ENCODE measurements around the gene PRL.

DNA sequence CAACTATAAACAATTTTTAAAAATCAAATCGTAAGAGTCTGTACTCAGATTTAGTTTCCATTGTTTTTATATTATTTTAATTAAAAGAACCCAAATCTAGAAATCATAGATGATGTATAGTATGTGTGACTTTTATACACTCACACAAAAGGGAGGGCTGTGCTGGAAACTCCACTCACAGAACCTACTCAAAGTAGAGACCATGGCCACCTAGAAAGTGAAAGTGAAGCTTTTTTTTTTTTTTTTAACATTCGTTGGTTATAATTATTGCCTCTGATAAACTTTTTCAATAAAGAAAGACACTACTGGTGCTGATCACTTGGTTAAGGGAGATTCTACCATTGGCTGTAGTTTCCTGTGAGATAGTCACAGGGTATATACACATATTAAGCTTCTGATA lies 37.9 kb upstream of the PRL start:
- TF ChIP-seq CTCF (conservative IDR thresholded peaks at IDR 0.05; ENCODE audit: low read depth in 2 of 2) (no peak), EZH2 (IDR thresholded peaks at IDR 0.05; ENCODE audit: low read depth, unreplicated experiment) (no peak), EZH2phosphoT487 (IDR thresholded peaks at IDR 0.05; ENCODE audit: unreplicated experiment) (no peak), JUNB (IDR thresholded peaks at IDR 0.05; ENCODE audit: unreplicated experiment) (no peak), POLR2AphosphoS5 (IDR thresholded peaks at IDR 0.05; ENCODE audit: low read depth) (no peak), CREB1 (CRISPR knock-in tag; IDR thresholded peaks at IDR 0.05; ENCODE audit: low read depth) (no peak), NANOG (IDR thresholded peaks at IDR 0.05; ENCODE audit: borderline replicate concordance) (no peak), ZNF114 (CRISPR knock-in tag; IDR thresholded peaks at IDR 0.05) (no peak), ZNF331 (CRISPR knock-in tag; IDR thresholded peaks at IDR 0.05; ENCODE audit: low read depth) (no peak), ETS1 (IDR thresholded peaks at IDR 0.05) (no peak), STAT1 (IDR thresholded peaks at IDR 0.05; ENCODE audit: unreplicated experiment) (no peak)
- TF ChIP-seq, protein P1, sequence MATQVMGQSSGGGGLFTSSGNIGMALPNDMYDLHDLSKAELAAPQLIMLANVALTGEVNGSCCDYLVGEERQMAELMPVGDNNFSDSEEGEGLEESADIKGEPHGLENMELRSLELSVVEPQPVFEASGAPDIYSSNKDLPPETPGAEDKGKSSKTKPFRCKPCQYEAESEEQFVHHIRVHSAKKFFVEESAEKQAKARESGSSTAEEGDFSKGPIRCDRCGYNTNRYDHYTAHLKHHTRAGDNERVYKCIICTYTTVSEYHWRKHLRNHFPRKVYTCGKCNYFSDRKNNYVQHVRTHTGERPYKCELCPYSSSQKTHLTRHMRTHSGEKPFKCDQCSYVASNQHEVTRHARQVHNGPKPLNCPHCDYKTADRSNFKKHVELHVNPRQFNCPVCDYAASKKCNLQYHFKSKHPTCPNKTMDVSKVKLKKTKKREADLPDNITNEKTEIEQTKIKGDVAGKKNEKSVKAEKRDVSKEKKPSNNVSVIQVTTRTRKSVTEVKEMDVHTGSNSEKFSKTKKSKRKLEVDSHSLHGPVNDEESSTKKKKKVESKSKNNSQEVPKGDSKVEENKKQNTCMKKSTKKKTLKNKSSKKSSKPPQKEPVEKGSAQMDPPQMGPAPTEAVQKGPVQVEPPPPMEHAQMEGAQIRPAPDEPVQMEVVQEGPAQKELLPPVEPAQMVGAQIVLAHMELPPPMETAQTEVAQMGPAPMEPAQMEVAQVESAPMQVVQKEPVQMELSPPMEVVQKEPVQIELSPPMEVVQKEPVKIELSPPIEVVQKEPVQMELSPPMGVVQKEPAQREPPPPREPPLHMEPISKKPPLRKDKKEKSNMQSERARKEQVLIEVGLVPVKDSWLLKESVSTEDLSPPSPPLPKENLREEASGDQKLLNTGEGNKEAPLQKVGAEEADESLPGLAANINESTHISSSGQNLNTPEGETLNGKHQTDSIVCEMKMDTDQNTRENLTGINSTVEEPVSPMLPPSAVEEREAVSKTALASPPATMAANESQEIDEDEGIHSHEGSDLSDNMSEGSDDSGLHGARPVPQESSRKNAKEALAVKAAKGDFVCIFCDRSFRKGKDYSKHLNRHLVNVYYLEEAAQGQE (IDR thresholded peaks at IDR 0.05; ENCODE audit: unreplicated experiment): no peak
- TF ChIP-seq, protein P2, sequence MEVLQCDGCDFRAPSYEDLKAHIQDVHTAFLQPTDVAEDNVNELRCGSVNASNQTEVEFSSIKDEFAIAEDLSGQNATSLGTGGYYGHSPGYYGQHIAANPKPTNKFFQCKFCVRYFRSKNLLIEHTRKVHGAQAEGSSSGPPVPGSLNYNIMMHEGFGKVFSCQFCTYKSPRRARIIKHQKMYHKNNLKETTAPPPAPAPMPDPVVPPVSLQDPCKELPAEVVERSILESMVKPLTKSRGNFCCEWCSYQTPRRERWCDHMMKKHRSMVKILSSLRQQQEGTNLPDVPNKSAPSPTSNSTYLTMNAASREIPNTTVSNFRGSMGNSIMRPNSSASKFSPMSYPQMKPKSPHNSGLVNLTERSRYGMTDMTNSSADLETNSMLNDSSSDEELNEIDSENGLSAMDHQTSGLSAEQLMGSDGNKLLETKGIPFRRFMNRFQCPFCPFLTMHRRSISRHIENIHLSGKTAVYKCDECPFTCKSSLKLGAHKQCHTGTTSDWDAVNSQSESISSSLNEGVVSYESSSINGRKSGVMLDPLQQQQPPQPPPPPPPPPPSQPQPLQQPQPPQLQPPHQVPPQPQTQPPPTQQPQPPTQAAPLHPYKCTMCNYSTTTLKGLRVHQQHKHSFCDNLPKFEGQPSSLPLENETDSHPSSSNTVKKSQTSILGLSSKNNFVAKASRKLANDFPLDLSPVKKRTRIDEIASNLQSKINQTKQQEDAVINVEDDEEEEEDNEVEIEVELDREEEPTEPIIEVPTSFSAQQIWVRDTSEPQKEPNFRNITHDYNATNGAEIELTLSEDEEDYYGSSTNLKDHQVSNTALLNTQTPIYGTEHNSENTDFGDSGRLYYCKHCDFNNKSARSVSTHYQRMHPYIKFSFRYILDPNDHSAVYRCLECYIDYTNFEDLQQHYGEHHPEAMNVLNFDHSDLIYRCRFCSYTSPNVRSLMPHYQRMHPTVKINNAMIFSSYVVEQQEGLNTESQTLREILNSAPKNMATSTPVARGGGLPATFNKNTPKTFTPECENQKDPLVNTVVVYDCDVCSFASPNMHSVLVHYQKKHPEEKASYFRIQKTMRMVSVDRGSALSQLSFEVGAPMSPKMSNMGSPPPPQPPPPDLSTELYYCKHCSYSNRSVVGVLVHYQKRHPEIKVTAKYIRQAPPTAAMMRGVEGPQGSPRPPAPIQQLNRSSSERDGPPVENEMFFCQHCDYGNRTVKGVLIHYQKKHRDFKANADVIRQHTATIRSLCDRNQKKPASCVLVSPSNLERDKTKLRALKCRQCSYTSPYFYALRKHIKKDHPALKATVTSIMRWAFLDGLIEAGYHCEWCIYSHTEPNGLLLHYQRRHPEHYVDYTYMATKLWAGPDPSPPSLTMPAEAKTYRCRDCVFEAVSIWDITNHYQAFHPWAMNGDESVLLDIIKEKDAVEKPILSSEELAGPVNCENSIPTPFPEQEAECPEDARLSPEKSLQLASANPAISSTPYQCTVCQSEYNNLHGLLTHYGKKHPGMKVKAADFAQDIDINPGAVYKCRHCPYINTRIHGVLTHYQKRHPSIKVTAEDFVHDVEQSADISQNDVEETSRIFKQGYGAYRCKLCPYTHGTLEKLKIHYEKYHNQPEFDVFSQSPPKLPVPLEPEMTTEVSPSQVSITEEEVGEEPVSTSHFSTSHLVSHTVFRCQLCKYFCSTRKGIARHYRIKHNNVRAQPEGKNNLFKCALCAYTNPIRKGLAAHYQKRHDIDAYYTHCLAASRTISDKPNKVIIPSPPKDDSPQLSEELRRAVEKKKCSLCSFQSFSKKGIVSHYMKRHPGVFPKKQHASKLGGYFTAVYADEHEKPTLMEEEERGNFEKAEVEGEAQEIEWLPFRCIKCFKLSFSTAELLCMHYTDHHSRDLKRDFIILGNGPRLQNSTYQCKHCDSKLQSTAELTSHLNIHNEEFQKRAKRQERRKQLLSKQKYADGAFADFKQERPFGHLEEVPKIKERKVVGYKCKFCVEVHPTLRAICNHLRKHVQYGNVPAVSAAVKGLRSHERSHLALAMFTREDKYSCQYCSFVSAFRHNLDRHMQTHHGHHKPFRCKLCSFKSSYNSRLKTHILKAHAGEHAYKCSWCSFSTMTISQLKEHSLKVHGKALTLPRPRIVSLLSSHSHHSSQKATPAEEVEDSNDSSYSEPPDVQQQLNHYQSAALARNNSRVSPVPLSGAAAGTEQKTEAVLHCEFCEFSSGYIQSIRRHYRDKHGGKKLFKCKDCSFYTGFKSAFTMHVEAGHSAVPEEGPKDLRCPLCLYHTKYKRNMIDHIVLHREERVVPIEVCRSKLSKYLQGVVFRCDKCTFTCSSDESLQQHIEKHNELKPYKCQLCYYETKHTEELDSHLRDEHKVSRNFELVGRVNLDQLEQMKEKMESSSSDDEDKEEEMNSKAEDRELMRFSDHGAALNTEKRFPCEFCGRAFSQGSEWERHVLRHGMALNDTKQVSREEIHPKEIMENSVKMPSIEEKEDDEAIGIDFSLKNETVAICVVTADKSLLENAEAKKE (CRISPR knock-in tag; IDR thresholded peaks at IDR 0.05): no peak

Measured in GM23338 (cell line).